ENCODE results near the gene DEDD. TPM values are rescaled to one million over a fixed set of nuclear protein-coding genes. Genes with fewer than 3 reads are reported as not detected.

The DEDD gene
- total RNA-seq, 1 experiment from 2014 or later = 32.8 TPM

DNA sequence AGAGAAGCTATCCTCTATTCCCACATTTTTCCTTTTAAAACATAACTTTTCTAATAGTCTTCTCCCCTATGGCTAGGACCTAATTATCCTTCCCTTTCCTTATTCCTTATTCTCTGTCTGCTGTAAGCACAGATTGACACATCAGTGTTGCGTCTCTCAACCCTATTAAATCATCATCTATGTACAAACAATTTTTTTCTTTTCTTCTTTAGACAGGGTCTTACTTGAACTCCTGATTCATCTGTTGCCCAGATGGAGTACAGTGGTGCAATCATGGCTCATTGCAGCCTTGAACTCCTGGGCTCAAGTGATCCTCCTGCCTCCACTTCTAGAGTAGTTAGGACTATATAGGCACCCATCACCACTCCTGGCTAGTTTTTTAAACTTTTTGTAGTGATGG, 26.0 kb downstream of the DEDD start (continued):
- TF ChIP-seq, protein P1, sequence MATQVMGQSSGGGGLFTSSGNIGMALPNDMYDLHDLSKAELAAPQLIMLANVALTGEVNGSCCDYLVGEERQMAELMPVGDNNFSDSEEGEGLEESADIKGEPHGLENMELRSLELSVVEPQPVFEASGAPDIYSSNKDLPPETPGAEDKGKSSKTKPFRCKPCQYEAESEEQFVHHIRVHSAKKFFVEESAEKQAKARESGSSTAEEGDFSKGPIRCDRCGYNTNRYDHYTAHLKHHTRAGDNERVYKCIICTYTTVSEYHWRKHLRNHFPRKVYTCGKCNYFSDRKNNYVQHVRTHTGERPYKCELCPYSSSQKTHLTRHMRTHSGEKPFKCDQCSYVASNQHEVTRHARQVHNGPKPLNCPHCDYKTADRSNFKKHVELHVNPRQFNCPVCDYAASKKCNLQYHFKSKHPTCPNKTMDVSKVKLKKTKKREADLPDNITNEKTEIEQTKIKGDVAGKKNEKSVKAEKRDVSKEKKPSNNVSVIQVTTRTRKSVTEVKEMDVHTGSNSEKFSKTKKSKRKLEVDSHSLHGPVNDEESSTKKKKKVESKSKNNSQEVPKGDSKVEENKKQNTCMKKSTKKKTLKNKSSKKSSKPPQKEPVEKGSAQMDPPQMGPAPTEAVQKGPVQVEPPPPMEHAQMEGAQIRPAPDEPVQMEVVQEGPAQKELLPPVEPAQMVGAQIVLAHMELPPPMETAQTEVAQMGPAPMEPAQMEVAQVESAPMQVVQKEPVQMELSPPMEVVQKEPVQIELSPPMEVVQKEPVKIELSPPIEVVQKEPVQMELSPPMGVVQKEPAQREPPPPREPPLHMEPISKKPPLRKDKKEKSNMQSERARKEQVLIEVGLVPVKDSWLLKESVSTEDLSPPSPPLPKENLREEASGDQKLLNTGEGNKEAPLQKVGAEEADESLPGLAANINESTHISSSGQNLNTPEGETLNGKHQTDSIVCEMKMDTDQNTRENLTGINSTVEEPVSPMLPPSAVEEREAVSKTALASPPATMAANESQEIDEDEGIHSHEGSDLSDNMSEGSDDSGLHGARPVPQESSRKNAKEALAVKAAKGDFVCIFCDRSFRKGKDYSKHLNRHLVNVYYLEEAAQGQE (IDR thresholded peaks at IDR 0.05; ENCODE audit: low read depth) = no peak

- Histone ChIP-seq H3K27me3 (ENCODE audit: insufficient read depth, low read length) (no peaks in the 10 kb centered on the region), H3K79me2 (ENCODE audit: insufficient read depth, low read length) (peaks cover 44% of the 10 kb centered on the region), H3K27ac (ENCODE audit: low read depth, low read length) (no peak overlapping the region), H3K4me2 (ENCODE audit: low read length) (no peak overlapping the region), H3K9me2 (ENCODE audit: insufficient read depth) (no peaks in the 10 kb centered on the region), H3K9ac (ENCODE audit: low read length) (no peak overlapping the region), H2AFZ (ENCODE audit: low read depth, low read length, poor library complexity, severe bottlenecking) (no peak overlapping the region), H3K36me3 (ENCODE audit: control insufficient read depth in 1 of 2, insufficient read depth in 2 of 2, low read length in 2 of 2) (peaks cover 9 to 26% of the 10 kb centered on the region in 2 experiments; a peak in 3 of 4 replicates), H4K20me1 (ENCODE audit: insufficient read depth) (no peaks in the 10 kb centered on the region), H3K4me3 (replicated peaks in 1 of 2; ENCODE audit: low read depth in 1 of 2, low read length in 2 of 2) (no peak overlapping the region), H3K4me1 (ENCODE audit: control insufficient read depth in 1 of 2, insufficient read depth in 2 of 2, low read length in 2 of 2) (peaks cover 3 to 23% of the 10 kb centered on the region in 2 experiments; a peak in 3 of 4 replicates), H3K9me3 (ENCODE audit: control insufficient read depth in 1 of 2, insufficient read depth in 1 of 2, low read depth in 1 of 2, low read length in 2 of 2) (no peaks in the 10 kb centered on the region)
- intact Hi-C loops (cut with micrococcal nuclease) = no loop called here
- TF ChIP-seq TCF7L2 (IDR thresholded peaks at IDR 0.05; ENCODE audit: borderline replicate concordance, extremely low read depth, insufficient read depth, insufficient read length) = no peak
- no peak for TF ChIP-seq EZH2 (IDR thresholded peaks at IDR 0.05)
- no peak for TF ChIP-seq SP1 (IDR thresholded peaks at IDR 0.05; ENCODE audit: low read depth)
- TF ChIP-seq, protein P2, sequence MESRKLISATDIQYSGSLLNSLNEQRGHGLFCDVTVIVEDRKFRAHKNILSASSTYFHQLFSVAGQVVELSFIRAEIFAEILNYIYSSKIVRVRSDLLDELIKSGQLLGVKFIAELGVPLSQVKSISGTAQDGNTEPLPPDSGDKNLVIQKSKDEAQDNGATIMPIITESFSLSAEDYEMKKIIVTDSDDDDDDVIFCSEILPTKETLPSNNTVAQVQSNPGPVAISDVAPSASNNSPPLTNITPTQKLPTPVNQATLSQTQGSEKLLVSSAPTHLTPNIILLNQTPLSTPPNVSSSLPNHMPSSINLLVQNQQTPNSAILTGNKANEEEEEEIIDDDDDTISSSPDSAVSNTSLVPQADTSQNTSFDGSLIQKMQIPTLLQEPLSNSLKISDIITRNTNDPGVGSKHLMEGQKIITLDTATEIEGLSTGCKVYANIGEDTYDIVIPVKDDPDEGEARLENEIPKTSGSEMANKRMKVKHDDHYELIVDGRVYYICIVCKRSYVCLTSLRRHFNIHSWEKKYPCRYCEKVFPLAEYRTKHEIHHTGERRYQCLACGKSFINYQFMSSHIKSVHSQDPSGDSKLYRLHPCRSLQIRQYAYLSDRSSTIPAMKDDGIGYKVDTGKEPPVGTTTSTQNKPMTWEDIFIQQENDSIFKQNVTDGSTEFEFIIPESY (IDR thresholded peaks at IDR 0.05; ENCODE audit: extremely low read depth, insufficient replicate concordance, low read length) = no peak
- no peak for TF ChIP-seq ZNF274 (IDR thresholded peaks at IDR 0.05; ENCODE audit: low read depth, low read length)
- TF ChIP-seq POLR2AphosphoS5 (IDR thresholded peaks at IDR 0.05; ENCODE audit: low read depth, low read length) = no peak
- no peak for TF ChIP-seq RAD21 (IDR thresholded peaks at IDR 0.05; ENCODE audit: low read depth)
- no TSS peak for BruUV-seq (replicated peaks)
- ATAC-seq (no peak), DNase-seq (ENCODE audit: low read depth, low spot score) (no peak)
- POLR2A ChIA-PET = interaction anchor here (0.9 to 1.1 kb wide), 3 partner anchors 12 to 80 kb away, joined by 3 to 7 read pairs (median 3); partner anchors contain the start of genes F11R, NIT1 and PFDN2
- CTCF ChIA-PET = interaction anchor here (1.6 kb wide), 1 partner anchor 29 kb away, joined by 3 read pairs; no protein-coding TSS in a partner anchor
- RAD21 ChIA-PET (ENCODE audit: low non-redundant PET in 1 of 2, low total read pairs in 2 of 2, uncharacterized antibody in 2 of 2, unreplicated experiment in 2 of 2) = no interaction called here
Measured at GRCh38 chr1:161100556-161100955, 31.9 kb downstream of the DEDD start.

Data from HCT116 (cell line).